Progenitor cell of endocrine pancreas (in vitro differentiated cells): Measurements from ENCODE around the gene GART. TPM values are rescaled to one million over a fixed set of nuclear protein-coding genes. Genes with fewer than 3 reads are reported as not detected.

Source experiments
- DNase-seq: peaks from one replicate; pipeline ENCODE4 v3.0.0; 2021; ENCODE audit warnings: low spot score; ENCODE audit not compliant: unreplicated experiment
- H3K27ac Mint-ChIP-seq: 2 replicates; pipeline ENCODE4 v1.8.0; 2021; ENCODE audit warnings: mild to moderate bottlenecking, moderate library complexity, mixed read lengths
- H3K27me3 Mint-ChIP-seq: 2 replicates; pipeline ENCODE4 v1.8.0; 2021; ENCODE audit warnings: mixed read lengths
- H3K36me3 Mint-ChIP-seq: 2 replicates; pipeline ENCODE4 v1.8.0; 2022; ENCODE audit warnings: mixed read lengths; ENCODE audit not compliant: insufficient read depth
- H3K4me1 Mint-ChIP-seq: 2 replicates; pipeline ENCODE4 v1.8.0; 2021; ENCODE audit warnings: low read depth, mixed read lengths
- H3K4me3 Mint-ChIP-seq: 2 replicates; pipeline ENCODE4 v1.8.0; 2021; ENCODE audit warnings: low read depth, mild to moderate bottlenecking, moderate library complexity, mixed read lengths
- H3K9me3 Mint-ChIP-seq: 2 replicates; pipeline ENCODE4 v1.8.0; 2021; ENCODE audit warnings: low read depth, mixed read lengths
- total RNA-seq: library from RNA; stranded (reverse); gene quantifications from 2 replicates; pipeline ENCODE4 v1.2.1, GENCODE V29; 2021
- TF ChIP-seq, protein P1 (sequence below): fragments of 200-600 bp; sonication (generic); IDR thresholded peaks from one replicate; pipeline ENCODE4 v1.5.0; 2021; ENCODE audit warnings: antibody characterized with exemption, mild to moderate bottlenecking; ENCODE audit not compliant: unreplicated experiment

The GART gene
- total RNA-seq, 1 donor from 2014 or later, result 100 TPM

DNA sequence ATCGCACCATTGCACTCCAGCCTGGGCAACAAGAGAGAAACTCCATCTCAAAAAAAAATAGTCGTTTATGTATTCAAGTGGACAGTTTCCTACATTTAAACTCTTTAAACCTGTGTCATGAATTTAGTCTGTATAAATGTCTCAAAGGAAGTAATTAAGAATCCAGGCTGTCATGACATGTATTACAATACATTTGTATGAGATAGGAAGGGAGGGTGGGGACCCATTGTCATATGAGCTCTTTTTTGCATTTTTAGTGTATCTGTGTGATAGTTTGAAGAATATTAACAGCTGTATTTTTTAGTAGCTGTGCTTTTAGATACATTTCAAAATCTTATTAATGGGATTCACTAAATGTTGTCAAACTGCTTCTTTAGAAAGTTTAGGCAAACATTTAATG lies 26.5 kb upstream of the GART start:
- H3K27me3 Mint-ChIP-seq, result no peaks in the 10 kb centered on the region
- no peak for DNase-seq
- H3K36me3 Mint-ChIP-seq, result peaks cover 15% of the 10 kb centered on the region
- H3K4me3 Mint-ChIP-seq, result no peak overlapping the region
- peak overlapping the region; percentile 73 for H3K27ac Mint-ChIP-seq
- no peaks in the 10 kb centered on the region for H3K9me3 Mint-ChIP-seq
- TF ChIP-seq, protein P1, sequence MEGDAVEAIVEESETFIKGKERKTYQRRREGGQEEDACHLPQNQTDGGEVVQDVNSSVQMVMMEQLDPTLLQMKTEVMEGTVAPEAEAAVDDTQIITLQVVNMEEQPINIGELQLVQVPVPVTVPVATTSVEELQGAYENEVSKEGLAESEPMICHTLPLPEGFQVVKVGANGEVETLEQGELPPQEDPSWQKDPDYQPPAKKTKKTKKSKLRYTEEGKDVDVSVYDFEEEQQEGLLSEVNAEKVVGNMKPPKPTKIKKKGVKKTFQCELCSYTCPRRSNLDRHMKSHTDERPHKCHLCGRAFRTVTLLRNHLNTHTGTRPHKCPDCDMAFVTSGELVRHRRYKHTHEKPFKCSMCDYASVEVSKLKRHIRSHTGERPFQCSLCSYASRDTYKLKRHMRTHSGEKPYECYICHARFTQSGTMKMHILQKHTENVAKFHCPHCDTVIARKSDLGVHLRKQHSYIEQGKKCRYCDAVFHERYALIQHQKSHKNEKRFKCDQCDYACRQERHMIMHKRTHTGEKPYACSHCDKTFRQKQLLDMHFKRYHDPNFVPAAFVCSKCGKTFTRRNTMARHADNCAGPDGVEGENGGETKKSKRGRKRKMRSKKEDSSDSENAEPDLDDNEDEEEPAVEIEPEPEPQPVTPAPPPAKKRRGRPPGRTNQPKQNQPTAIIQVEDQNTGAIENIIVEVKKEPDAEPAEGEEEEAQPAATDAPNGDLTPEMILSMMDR, result no peak
- no peaks in the 10 kb centered on the region for H3K4me1 Mint-ChIP-seq

DNA sequence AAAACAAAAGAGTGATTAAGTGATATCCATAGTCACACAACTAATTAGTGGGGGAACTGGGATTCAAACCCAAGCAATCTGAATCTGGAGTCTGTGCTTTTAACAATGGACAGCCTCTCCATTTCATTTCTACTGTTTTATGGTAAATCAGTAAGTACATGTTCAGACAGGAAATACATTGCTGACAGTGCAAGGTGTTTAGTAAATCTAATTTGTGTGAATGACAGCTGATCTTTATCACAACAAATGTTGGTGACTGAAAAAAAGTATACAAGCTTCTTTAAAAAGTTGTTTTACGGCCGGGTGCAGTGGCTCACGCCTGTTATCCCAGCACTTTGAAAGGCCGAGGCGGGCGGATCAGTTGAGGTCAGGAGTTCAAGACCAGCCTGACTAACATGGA lies 26.0 kb upstream of the GART start:
- Mint-ChIP-seq H3K27ac (peak overlapping the region; percentile 85), H3K36me3 (peaks cover 14% of the 10 kb centered on the region)

DNA sequence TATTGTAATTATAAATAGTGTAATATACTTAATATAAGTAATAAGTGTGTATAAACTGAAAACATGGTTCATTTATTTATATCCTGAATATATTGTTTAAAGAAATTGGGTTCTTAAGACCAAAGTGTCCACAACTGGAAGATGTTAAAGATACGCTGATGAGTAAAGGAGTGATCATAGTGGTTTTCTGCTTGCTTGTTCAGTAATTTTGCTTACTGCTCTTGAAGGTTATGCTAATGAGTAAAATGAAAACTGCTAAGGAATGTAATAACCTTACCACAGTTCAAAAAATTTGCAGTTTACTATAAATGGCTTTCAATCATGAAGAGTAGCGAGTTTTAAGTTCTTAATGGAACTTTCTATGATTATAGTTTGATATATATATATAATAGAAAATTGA lies 24.6 kb upstream of the GART start:
- H3K27me3 Mint-ChIP-seq, result no peaks in the 10 kb centered on the region

More for the DNA sequence above, 26.0 kb upstream of the GART start:
- Mint-ChIP-seq H3K4me1 (no peaks in the 10 kb centered on the region), H3K9me3 (no peaks in the 10 kb centered on the region), H3K4me3 (no peak overlapping the region), H3K27me3 (no peaks in the 10 kb centered on the region)
- TF ChIP-seq, protein P1, result no peak
- no peak for DNase-seq

DNA sequence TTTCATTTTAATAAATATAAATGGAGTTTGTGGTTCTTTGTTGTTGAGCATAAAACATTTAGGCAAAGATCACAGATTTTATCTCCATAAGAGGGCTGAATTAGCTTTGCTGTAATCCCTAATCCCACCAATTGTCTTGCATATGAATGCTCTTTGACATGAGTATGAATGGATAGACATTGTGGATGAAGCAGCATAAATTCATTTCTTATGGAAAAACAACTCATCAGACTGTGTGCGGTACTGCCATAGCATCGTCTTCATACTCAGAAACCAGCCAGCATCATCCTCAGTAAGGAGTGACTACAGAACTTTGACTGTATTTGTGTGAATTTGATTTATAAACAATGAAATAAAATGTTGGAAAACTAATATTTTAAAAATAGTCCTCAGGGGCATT lies 20.5 kb upstream of the GART start:
- no peaks in the 10 kb centered on the region for H3K27me3 Mint-ChIP-seq
- no peaks in the 10 kb centered on the region for H3K4me1 Mint-ChIP-seq
- peaks cover 33% of the 10 kb centered on the region for H3K36me3 Mint-ChIP-seq
- TF ChIP-seq, protein P1, result no peak
- H3K27ac Mint-ChIP-seq, result no peak overlapping the region
- H3K9me3 Mint-ChIP-seq, result no peaks in the 10 kb centered on the region
- H3K4me3 Mint-ChIP-seq, result no peak overlapping the region
- no peak for DNase-seq

More for the DNA sequence above, 24.6 kb upstream of the GART start:
- H3K27ac Mint-ChIP-seq, result no peak overlapping the region
- no peaks in the 10 kb centered on the region for H3K4me1 Mint-ChIP-seq
- no peak for DNase-seq
- no peak overlapping the region for H3K4me3 Mint-ChIP-seq
- TF ChIP-seq, protein P1, result no peak
- peaks cover 14% of the 10 kb centered on the region for H3K36me3 Mint-ChIP-seq
- no peaks in the 10 kb centered on the region for H3K9me3 Mint-ChIP-seq

DNA sequence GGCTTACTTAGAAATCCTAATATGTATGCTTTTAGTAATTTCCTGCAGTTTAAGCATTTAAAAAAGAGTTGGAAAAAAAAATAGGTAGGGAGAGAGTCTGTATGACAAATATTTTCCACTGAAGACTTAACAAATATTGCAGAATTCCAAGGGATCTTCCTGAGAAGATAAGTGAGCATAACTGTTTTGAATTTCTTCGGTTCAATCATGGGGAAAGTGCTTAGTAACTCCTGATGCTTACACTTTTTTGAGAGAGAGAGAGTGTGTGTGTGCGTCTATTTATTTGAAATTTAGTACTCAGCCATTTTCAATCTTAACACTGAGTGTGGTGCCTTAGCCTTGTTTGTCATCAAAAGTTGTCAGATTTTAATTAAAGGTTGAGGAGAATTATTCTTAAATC lies 19.5 kb upstream of the GART start:
- Mint-ChIP-seq H3K9me3 (no peaks in the 10 kb centered on the region), H3K27me3 (no peaks in the 10 kb centered on the region), H3K4me3 (no peak overlapping the region), H3K36me3 (peaks cover 41% of the 10 kb centered on the region), H3K4me1 (no peaks in the 10 kb centered on the region), H3K27ac (peak overlapping the region; percentile 2)
- TF ChIP-seq, protein P1, result no peak
- no peak for DNase-seq
